Peyer's patch (tissue), 4 donors: Measurements from ENCODE around the gene MAGEA9. TPM values are rescaled to one million over a fixed set of nuclear protein-coding genes. Genes with fewer than 3 reads are reported as not detected.
"Not testable (repeated sequence)": the region's sequence is repeated elsewhere in the genome, so short reads cannot be mapped to it uniquely, and the experiment has no call there.

ENCODE experiments used
- DNase-seq, 3 donors: peaks; one replicate each; pipeline ENCODE4 v3.0.0-alpha.2; 2017 to 2019
- H3K27ac ChIP-seq, 4 donors: fragments of 200-600 bp; sonication (generic); one replicate each; pipeline ENCODE4 v1.5.1; 2016 to 2019
- H3K27me3 ChIP-seq, 2 donors: fragments of 200-600 bp; sonication (generic); one replicate each; pipeline ENCODE4 v1.5.1; 2019
- H3K36me3 ChIP-seq, 3 donors: fragments of 200-600 bp; sonication (generic); one replicate each; pipeline ENCODE4 v1.5.1; 2016 to 2019
- H3K4me1 ChIP-seq, 4 donors: fragments of 200-600 bp; sonication (generic); one replicate each; pipeline ENCODE4 v1.5.1; 2016 to 2019
- H3K4me3 ChIP-seq, 4 donors: fragments of 200-600 bp; sonication (generic); 1 replicate in 3 of 4; 2 replicates in 1 of 4; pipeline ENCODE4 v1.5.1; 2016 to 2019; ENCODE audit warnings: mild to moderate bottlenecking in 1 of 4
- H3K9me3 ChIP-seq, 4 donors: fragments of 200-600 bp; sonication (generic); one replicate each; pipeline ENCODE4 v1.5.1; 2016 to 2019; ENCODE audit warnings: mild to moderate bottlenecking in 1 of 4
- POLR2A ChIP-seq, 2 donors: fragments of 450-650 bp; IDR thresholded peaks; one replicate each; pipeline ENCODE4 v1.5.1; 2017; ENCODE audit warnings: antibody characterized with exemption in 2 of 2, mild to moderate bottlenecking in 2 of 2, moderate library complexity in 2 of 2
- total RNA-seq, 4 donors: library from RNA; depleted of rRNA; stranded (reverse); fragments of >200 nt; gene quantifications; one replicate each; pipeline ENCODE4 v1.1.0, GENCODE V29; 2016
- TF ChIP-seq, protein P1 (sequence below), 6 experiments: fragments of 450-650 bp in 4 of 6; fragments of 200-600 bp in 2 of 6; sonication (generic) in 1 of 6; IDR thresholded peaks; one replicate each; pipeline ENCODE4 v1.5.1; 2017 to 2019; ENCODE audit warnings: antibody characterized with exemption in 6 of 6, mild to moderate bottlenecking in 3 of 6, moderate library complexity in 1 of 6

The MAGEA9 gene
- total RNA-seq, 4 donors from 2014 or later = not detected

DNA sequence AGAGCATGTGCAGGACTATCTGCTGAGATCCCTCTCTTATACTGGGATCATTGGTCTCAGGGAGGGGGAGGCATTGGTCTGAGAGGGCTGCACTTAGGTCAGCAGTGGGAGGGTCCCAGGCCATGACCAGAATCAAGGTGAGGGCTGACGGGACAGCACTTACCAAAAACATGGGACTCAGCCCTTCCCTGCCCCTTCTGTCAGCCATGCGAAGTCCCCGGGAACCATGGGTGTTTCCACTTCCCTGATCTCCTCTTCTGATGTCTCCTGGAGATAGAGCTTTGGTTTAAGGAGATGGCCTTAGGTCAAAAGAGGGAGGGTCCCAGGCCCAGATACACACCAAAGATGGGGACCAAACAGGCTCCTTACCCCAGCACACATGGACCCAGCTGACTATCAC, 20.8 kb upstream of the MAGEA9 start:
- H3K4me1 ChIP-seq = no peaks in the 10 kb centered on the region

GRCh38 chrX:149761858-149762674, 19.7 kb upstream of the MAGEA9 start:
- DNase-seq = peak in 1 of 3 donors; percentile 34
- H3K4me3 ChIP-seq, H3K36me3 ChIP-seq, H3K9me3 ChIP-seq, H3K27me3 ChIP-seq, H3K27ac ChIP-seq, H3K4me1 ChIP-seq: not testable (repeated sequence)

More for the DNA sequence above, 20.8 kb upstream of the MAGEA9 start:
- TF ChIP-seq, protein P1, sequence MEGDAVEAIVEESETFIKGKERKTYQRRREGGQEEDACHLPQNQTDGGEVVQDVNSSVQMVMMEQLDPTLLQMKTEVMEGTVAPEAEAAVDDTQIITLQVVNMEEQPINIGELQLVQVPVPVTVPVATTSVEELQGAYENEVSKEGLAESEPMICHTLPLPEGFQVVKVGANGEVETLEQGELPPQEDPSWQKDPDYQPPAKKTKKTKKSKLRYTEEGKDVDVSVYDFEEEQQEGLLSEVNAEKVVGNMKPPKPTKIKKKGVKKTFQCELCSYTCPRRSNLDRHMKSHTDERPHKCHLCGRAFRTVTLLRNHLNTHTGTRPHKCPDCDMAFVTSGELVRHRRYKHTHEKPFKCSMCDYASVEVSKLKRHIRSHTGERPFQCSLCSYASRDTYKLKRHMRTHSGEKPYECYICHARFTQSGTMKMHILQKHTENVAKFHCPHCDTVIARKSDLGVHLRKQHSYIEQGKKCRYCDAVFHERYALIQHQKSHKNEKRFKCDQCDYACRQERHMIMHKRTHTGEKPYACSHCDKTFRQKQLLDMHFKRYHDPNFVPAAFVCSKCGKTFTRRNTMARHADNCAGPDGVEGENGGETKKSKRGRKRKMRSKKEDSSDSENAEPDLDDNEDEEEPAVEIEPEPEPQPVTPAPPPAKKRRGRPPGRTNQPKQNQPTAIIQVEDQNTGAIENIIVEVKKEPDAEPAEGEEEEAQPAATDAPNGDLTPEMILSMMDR (IDR thresholded peaks at IDR 0.05) = no peak
- TF ChIP-seq POLR2A (IDR thresholded peaks at IDR 0.05) = no peak
- H3K36me3 ChIP-seq = no peaks in the 10 kb centered on the region
- no peaks in the 10 kb centered on the region for H3K27me3 ChIP-seq
- no peak for DNase-seq
- H3K27ac ChIP-seq = no peak overlapping the region
- no peak overlapping the region for H3K4me3 ChIP-seq
- H3K9me3 ChIP-seq = no peaks in the 10 kb centered on the region

DNA sequence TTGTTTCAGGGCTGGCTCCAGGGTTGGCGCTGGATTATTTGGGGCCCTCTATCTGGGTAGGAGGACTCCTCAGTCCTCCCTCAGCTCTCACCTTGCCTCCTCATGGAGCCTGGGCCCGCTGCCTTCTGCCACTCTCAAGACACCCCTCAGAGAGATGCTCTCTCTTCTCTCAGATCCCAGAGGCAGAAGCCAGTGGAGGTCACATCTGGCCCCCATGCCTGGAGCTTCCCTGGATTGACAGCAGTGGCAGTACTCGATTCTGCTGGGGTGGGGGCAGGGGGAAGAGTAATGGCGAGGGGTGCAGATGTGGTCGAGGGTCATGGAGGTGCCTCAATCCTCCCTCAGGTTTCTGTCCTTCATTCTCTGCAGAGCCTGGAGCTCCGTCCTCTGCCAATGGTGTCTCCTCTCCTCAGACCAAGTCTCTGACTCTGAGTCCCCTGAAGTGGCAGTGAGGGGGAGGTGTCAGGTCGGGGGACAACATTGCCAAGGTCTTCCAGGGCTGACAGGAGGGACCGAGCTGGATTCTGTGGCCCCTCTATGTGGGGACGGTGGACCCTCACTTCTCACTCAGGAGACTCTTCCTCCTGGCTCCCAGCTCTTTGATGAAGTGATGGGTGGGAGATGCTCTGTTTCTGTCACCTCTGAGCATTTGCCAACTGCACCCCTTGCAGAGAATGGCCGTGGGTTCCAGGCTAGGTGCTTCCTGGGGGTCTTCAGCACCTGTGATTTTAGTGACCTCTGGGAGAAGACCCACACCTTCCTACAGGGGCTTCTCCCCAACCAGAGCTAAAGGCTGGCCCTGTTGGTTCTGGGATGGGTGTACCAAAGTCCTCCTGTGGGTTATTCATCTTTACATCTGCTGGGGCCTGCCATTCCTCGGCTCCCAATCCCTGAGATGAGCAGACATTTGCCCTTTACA, 18.8 kb upstream of the MAGEA9 start:
- TF ChIP-seq, protein P1 (IDR thresholded peaks at IDR 0.05) = no peak
- TF ChIP-seq POLR2A (IDR thresholded peaks at IDR 0.05) = no peak
- peak in 1 of 3 donors; percentile 19 for DNase-seq
- Histone ChIP-seq H3K9me3 (no peaks in the 10 kb centered on the region), H3K4me3 (no peak overlapping the region), H3K4me1 (no peaks in the 10 kb centered on the region), H3K36me3 (no peaks in the 10 kb centered on the region), H3K27me3 (no peaks in the 10 kb centered on the region), H3K27ac (no peak overlapping the region)

- H3K4me3 ChIP-seq, DNase-seq, H3K27ac ChIP-seq: not testable (repeated sequence)
These were observed 11.4 kb upstream of the MAGEA9 start for GRCh38 chrX:149770344-149770743.

GRCh38 chrX:149773026-149773425, 8.7 kb upstream of the MAGEA9 start:
- H3K27me3 ChIP-seq, DNase-seq, H3K9me3 ChIP-seq, H3K4me3 ChIP-seq, H3K4me1 ChIP-seq, H3K36me3 ChIP-seq, H3K27ac ChIP-seq: not testable (repeated sequence)

More at GRCh38 chrX:149770344-149770743, 11.4 kb upstream of the MAGEA9 start:
- H3K4me1 ChIP-seq, H3K36me3 ChIP-seq, H3K27me3 ChIP-seq, H3K9me3 ChIP-seq: not testable (repeated sequence)

- not testable (repeated sequence) for H3K27ac ChIP-seq
These were observed 8.0 kb upstream of the MAGEA9 start, which contains the start of gene HSFX1 for GRCh38 chrX:149773768-149774167. HSFX1 (plus strand) TSS chrX:149774068; CDS start chrX:149774682, 614 bp downstream.

GRCh38 chrX:149777999-149778398, 3.7 kb upstream of the MAGEA9 start:
- H3K36me3 ChIP-seq, H3K4me1 ChIP-seq, H3K27ac ChIP-seq, H3K27me3 ChIP-seq, H3K9me3 ChIP-seq, DNase-seq, H3K4me3 ChIP-seq: not testable (repeated sequence)

More at GRCh38 chrX:149773768-149774167, 8.0 kb upstream of the MAGEA9 start, which contains the start of gene HSFX1:
- H3K27me3 ChIP-seq, H3K4me1 ChIP-seq, H3K9me3 ChIP-seq, DNase-seq, H3K36me3 ChIP-seq, H3K4me3 ChIP-seq: not testable (repeated sequence)

DNA sequence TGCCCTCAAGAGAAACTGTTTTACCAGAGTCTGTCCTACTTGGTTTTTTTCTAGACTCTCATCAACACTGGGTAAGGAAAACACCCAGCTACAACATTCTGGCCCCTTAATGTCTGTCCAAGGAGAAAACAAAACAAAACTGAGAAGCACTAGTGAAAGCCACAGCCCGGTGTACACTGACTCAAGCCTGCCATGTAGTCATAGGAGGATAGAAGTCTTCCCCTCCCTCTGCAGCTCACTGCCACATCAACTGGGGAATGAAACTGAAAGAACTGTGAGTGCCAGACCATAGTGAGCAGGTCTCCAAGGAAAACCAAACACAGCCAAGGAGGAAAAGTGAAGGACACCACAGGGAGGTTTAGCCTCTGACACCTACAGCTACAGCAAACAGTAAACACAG, 13.8 kb downstream of the MAGEA9 start:
- DNase-seq, H3K36me3 ChIP-seq, H3K27me3 ChIP-seq, H3K4me1 ChIP-seq, H3K27ac ChIP-seq, H3K4me3 ChIP-seq, H3K9me3 ChIP-seq: not testable (repeated sequence)
